Measurements from ENCODE around the gene FBXW8.

- TF ChIP-seq CTCF (conservative IDR thresholded peaks at IDR 0.05) (no peak), EZH2 (IDR thresholded peaks at IDR 0.05; ENCODE audit: low read depth) (no peak)
These were observed 22.9 kb upstream of the FBXW8 start for GRCh38 chr12:116887897-116888296.

Data from PC-9 (cell line).